OCI-LY7 (cell line): ENCODE measurements around the gene ZNF441.

Experiments used
- CTCF ChIP-seq: fragments of 200-600 bp; sonication (generic); conservative IDR thresholded peaks from 2 replicates; pipeline ENCODE4 v1.5.1; 2014; ENCODE audit warnings: mild to moderate bottlenecking, antibody characterized with exemption, low read length, moderate library complexity, mixed read lengths
- EZH2phosphoT487 ChIP-seq: fragments of 200-600 bp; sonication (generic); IDR thresholded peaks from 2 replicates; pipeline ENCODE4 v1.6.1; 2018; ENCODE audit warnings: low read depth, borderline replicate concordance, mild to moderate bottlenecking, mixed run types, antibody characterized with exemption, low read length, moderate library complexity, mixed read lengths

DNA sequence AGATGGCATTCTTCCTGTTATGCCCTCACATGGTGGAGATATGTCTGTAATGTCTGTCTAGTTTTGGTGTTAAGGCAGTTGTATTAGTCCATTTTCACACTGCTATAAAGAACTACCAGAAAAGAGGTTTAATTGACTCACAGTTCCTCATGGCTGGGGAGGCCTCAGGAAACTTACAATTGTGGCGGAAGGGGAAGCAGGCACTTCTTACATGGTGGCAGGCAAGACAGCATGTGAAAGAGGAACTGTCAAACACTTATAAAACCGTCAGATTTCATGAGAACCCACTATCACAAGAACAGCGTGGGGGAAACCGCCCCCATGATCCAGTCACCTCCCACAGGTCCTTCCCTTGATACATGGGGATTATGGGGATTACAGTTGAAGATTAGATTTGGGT lies 3.2 kb downstream of the ZNF441 start:
- TF ChIP-seq CTCF (no peak), EZH2phosphoT487 (no peak)
